ENCODE data around the gene ANKRD23. TPM values are rescaled to one million over a fixed set of nuclear protein-coding genes. Genes with fewer than 3 reads are reported as not detected.

ANKRD23 gene
- total and polyA plus RNA-seq, 2 of the 4 experiments (the other 2 are of a cell fraction), result 0.54 to 1.5 TPM

DNA sequence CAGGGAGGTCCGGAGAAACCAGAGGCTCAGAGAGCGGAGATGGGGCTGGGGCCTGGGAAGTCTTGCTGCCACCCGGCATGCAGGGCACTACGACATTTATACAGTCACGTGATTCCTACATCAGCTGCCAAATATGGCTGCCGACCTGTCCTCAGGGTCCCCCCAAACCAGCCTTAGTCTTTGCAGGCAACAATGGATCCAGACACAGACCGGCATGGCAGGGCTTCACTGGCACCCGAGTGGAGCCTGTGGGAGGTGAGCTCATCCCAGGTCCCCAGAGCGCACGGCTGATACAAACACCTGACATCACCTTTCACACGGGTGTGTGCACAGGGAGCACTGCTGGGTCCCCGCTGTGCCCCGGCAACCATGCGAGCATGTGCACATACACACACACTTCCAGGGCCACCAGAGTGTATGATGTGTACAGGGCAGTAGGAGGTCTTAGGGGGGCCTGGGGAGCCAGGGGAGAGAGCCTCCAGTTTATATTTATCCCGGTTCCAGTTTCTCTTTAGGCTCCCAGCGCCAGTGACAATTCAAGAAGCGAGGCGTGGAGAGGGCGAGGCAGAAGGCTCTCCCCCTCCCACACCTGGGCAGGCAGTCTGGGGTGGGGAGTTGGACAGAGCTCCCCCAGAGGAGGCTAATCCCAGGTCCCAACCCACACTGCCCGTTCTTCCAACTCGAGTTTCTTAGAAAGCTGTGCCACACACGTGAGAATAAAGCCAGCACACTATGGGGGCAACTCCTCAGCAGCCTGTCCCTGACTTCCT is 23.4 kb upstream of the ANKRD23 start:
- Histone ChIP-seq H3K9ac (ENCODE audit: low read depth, low read length) (peak overlapping the region; percentile 83), H2BK5ac (ENCODE audit: low read depth, low read length, poor library complexity, severe bottlenecking) (peak overlapping the region; percentile 69), H3K56ac (ENCODE audit: extremely low read depth, insufficient read depth, low read length) (no peak overlapping the region; the same call in 1 of the 2 replicates), H3K23ac (ENCODE audit: low read depth, low read length) (peak overlapping the region; percentile 76), H3K18ac (ENCODE audit: low read depth, low read length) (no peak overlapping the region), H2AFZ (replicated peaks; ENCODE audit: low read length, poor library complexity) (peak overlapping the region; percentile 63), H2AK5ac (ENCODE audit: low read depth, low read length) (peak overlapping the region; percentile 94), H3K4me3 (ENCODE audit: insufficient read depth, low read depth, low read length) (peak overlapping the region; percentile 87), H3K36me3 (ENCODE audit: control insufficient read depth, insufficient read depth, low read length) (peaks cover 45% of the 10 kb centered on the region), H3K9me1 (ENCODE audit: insufficient read depth, low read length) (no peaks in the 10 kb centered on the region), H3K27ac (ENCODE audit: insufficient read depth, low read length) (peak overlapping the region; percentile 88), H3K4me2 (ENCODE audit: low read depth, low read length) (peak overlapping the region; percentile 94), H2AK9ac (replicated peaks; ENCODE audit: low read depth, low read length, poor library complexity) (peak overlapping the region; percentile 100), H3K4ac (ENCODE audit: low read depth, low read length) (peak overlapping the region; percentile 95), H4K91ac (ENCODE audit: insufficient read depth, low read depth, low read length) (peak overlapping the region; percentile 67; the same call in 1 of the 2 replicates), H2BK120ac (ENCODE audit: low read depth, low read length) (no peak overlapping the region), H3K14ac (replicated peaks; ENCODE audit: low read depth, low read length) (peak overlapping the region; percentile 95; the same call in 1 of the 2 replicates), H2BK20ac (ENCODE audit: low read depth, low read length) (no peak overlapping the region), H3K4me1 (ENCODE audit: control insufficient read depth, insufficient read depth, low read length) (peaks cover 7% of the 10 kb centered on the region; the same call in 1 of the 2 replicates), H3K27me3 (ENCODE audit: control insufficient read depth, insufficient read depth, low read length) (no peaks in the 10 kb centered on the region), H2BK15ac (ENCODE audit: low read depth, low read length) (0 out of 3 replicates have a peak overlapping the region, but pooled peaks have one; percentile 25), H3K9me3 (ENCODE audit: control insufficient read depth, insufficient read depth, low read length) (no peaks in the 10 kb centered on the region), H3K79me1 (ENCODE audit: low read depth in 1 of 2, low read length in 2 of 2) (peaks cover 5 to 46% of the 10 kb centered on the region in 2 experiments), H4K8ac (ENCODE audit: low read depth in 2 of 2, low read length in 2 of 2) (peak overlapping the region in 1 of 2 experiments; percentile 84; a peak in 3 of 4 replicates), H4K20me1 (ENCODE audit: insufficient read depth, low read length) (peaks cover 39% of the 10 kb centered on the region), H4K5ac (ENCODE audit: low read depth, low read length) (no peak overlapping the region)
- in situ Hi-C loops (cut with MboI; ENCODE audit: low sequenced_read_pairs), result loop anchor here (25.0 kb wide), 1 partner anchor 245 kb away; the partner anchor contains the start of gene ANKRD36
- ChIA-PET CTCF (interaction anchor here (1.8 to 3.6 kb wide), 2 partner anchors 9 to 81 kb away, joined by 9 to 20 read pairs; partner anchors contain the start of gene ANKRD39), POLR2A (ENCODE audit: unreplicated experiment) (no interaction called here)
- intact Hi-C loops (cut with micrococcal nuclease), result no loop called here
- no peak for ATAC-seq (ENCODE audit: low read depth)
- TF ChIP-seq MAFK (IDR thresholded peaks at IDR 0.05; ENCODE audit: low read depth, low read length), result no peak
- no peak for TF ChIP-seq CHD1 (IDR thresholded peaks at IDR 0.05; ENCODE audit: low read depth, low read length)
- no peak for TF ChIP-seq FOS (IDR thresholded peaks at IDR 0.05; ENCODE audit: low read depth, low read length)
- TF ChIP-seq RAD21 (IDR thresholded peaks at IDR 0.05; ENCODE audit: low read length), result no peak
- TF ChIP-seq RFX5 (IDR thresholded peaks at IDR 0.05; ENCODE audit: low read depth, low read length), result no peak
- no peak for TF ChIP-seq BHLHE40 (IDR thresholded peaks at IDR 0.05; ENCODE audit: low read depth, low read length)
- TF ChIP-seq, protein P1, sequence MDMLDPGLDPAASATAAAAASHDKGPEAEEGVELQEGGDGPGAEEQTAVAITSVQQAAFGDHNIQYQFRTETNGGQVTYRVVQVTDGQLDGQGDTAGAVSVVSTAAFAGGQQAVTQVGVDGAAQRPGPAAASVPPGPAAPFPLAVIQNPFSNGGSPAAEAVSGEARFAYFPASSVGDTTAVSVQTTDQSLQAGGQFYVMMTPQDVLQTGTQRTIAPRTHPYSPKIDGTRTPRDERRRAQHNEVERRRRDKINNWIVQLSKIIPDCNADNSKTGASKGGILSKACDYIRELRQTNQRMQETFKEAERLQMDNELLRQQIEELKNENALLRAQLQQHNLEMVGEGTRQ (IDR thresholded peaks at IDR 0.05; ENCODE audit: low read depth, low read length), result no peak
- no peak for TF ChIP-seq SMC3 (IDR thresholded peaks at IDR 0.05; ENCODE audit: low read depth, low read length)
- TF ChIP-seq MAZ (IDR thresholded peaks at IDR 0.05; ENCODE audit: borderline replicate concordance, low read depth, low read length), result no peak
- TF ChIP-seq CEBPB (IDR thresholded peaks at IDR 0.05; ENCODE audit: low read depth, low read length), result no peak
- TF ChIP-seq POLR2A (IDR thresholded peaks at IDR 0.05; ENCODE audit: low read depth, low read length), result no peak
- TF ChIP-seq, protein P2, sequence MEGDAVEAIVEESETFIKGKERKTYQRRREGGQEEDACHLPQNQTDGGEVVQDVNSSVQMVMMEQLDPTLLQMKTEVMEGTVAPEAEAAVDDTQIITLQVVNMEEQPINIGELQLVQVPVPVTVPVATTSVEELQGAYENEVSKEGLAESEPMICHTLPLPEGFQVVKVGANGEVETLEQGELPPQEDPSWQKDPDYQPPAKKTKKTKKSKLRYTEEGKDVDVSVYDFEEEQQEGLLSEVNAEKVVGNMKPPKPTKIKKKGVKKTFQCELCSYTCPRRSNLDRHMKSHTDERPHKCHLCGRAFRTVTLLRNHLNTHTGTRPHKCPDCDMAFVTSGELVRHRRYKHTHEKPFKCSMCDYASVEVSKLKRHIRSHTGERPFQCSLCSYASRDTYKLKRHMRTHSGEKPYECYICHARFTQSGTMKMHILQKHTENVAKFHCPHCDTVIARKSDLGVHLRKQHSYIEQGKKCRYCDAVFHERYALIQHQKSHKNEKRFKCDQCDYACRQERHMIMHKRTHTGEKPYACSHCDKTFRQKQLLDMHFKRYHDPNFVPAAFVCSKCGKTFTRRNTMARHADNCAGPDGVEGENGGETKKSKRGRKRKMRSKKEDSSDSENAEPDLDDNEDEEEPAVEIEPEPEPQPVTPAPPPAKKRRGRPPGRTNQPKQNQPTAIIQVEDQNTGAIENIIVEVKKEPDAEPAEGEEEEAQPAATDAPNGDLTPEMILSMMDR (conservative IDR thresholded peaks at IDR 0.05; ENCODE audit: low read depth, low read length), result no peak
- 80% methylated on average over 1 of the region's 22 CpGs; no CpG with 5 or more reads in 1 of the 2 experiments for WGBS, 2 experiments (ENCODE audit: extremely low coverage in 2 of 2, insufficient read length in 1 of 2)
- no peak for DNase-seq
- no TSS peak for BruUV-seq (replicated peaks)
- dilution Hi-C loops (cut with HindIII; ENCODE audit: low sequenced_read_pairs, unreplicated experiment), result no loop called here

Measured in IMR-90 (cell line).